ENCODE results near the gene IL34.

Gene IL34

DNA sequence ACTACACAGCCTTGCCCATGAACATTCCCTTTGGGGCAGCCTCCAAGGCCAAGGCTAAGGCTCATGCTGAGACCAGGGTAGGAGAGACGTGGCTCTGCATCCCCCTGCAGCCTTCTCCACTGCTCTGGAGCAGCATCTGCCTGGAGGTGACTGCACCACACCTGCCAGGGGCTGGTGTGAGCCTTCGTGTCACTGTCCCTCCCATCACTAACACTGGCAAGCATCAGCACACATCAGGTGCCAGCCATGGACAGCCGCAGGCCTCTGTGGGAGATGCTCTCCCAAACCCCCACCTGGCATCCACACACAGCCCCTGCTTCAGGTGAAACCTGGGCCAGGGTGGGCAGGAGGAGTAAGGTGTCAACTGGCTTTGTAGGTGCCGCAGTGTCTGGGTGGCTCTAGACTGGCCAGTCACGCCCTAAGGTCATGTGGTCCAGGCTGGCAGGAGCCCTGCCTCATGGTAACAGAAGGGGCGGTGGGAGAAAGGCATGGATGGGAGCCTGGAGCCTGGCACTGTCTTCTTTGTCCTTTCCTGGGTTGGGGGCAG, 57.5 kb downstream of the IL34 start:
- DNase-seq: no peak

- DNase-seq: no peak
These were observed 58.2 kb downstream of the IL34 start for GRCh38 chr16:70704586-70704985.

GRCh38 chr16:70705056-70705455, 58.7 kb downstream of the IL34 start:
- DNase-seq: no peak

DNA sequence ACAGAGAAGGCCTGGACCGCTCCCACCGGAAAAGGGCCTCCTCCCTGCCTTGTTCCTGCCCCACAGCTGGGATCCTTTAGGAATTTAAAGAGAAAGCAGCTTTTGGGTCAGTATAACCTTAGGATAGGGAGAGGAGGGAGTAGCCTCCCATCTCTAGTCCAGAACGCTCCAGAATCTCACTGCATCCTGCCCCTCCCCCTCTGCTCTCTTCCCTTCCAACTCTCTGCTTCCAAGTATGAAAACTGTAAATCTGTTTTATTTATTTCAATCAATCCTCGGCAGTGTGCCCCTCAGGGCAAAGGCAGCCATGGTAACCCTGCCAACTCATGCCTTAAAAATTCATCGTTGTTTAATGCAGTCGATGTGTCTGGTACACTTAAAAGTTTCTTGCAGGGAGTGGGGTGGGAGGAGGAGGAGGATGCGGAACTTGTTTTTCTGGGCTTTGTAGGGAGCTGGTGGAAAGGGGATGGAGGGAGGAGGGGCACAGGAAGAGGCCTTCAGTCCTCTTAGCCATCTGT, 60.6 kb downstream of the IL34 start:
- DNase-seq: no peak

DNA sequence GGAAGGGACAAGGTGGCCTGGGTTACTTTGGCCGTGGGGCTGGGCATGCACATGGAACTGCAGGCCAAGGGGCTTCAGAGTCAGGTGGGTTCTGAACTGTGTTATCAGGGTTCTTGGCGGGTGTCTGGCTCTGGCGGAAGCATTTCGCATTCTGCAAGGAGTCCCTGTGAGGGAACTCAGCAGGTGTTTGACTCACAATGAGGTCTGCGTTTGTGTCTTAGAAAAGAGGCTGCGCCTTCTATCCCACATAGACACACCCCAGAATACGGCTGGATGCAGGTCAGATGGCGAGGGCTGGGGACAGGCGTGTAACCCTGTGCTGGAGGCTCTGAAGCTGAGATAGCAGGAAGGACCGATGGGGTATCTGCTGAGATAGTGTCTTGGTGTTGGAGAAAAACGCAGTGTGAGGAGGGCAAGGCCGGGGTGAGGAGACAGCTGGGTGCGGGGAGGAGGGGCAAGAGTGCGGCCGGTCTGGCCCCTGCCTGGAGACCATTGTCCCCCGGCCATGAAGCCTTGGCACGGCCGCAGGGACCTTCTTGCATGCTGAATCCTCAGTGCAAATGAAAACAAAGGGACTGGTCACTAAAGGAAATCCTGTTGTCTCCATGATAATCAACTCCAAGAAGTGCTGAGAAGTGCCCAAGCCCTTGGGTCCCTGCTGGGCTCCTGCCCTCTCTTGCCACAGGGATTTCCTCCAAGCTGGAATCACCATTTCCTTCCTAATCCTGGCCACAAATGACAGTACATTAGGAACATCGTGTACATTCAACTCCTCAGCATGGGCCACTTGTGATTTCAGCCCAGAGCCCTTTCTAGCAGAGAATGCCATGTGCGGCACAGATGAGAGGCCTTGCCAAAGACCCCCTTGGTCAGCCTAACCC, 62.2 kb downstream of the IL34 start:
- no peak for DNase-seq

DNA sequence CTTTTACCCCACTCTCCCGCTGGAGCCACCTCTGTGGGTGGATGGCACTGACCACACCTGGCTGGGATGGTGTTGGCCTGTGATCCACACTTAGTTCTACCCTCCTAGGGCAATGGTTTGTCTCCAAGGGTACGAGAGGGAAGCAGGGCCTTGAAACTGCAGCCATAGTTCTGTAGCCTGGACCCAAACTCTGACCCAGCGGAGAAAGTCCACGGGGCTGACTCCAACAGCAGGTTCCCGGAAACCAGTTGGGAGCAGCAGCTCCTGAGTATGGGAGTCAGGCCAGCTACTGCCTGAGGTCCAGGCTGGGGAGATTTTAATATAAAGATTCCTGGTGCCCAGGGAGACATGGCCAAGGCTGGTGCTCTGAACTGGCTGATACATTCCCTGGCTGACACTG, 63.1 kb downstream of the IL34 start:
- no peak for DNase-seq

- DNase-seq: no peak
These were observed 63.6 kb downstream of the IL34 start for GRCh38 chr16:70709942-70710341.

Measured in CD4-positive, alpha-beta T cell treated with Interleukin-4 for 1 hour (primary cell).